ENCODE results near the gene CTSA.
"Not testable (repeated sequence)": the region's sequence is repeated elsewhere in the genome, so short reads cannot be mapped to it uniquely, and the experiment has no call there.

The CTSA gene

DNA sequence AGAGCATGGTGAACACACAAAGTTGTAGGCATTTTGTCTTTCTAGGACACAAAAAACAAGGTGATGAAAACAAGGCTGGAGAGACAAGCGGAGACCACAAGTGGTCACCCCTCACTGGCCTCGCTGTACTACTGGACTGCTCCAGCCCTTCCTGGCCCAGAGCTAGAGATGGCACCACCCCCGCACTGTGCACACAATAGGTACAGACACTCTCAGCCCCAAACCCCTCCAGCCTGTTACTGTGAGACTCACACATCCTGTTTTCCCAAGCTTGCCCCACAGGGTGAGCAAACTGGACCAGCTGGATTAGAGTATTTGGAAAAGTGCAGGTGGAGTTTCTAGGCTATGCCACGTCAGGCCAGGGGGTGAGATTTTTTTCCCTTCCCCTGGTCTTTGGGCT, 18.5 kb upstream of the CTSA start:
- Histone ChIP-seq H3K27me3 (ENCODE audit: insufficient read depth, low read length) (no peaks in the 10 kb centered on the region), H3K9ac (ENCODE audit: low read length) (no peak overlapping the region), H3K9me3 (ENCODE audit: low read length) (no peaks in the 10 kb centered on the region), H3K36me3 (ENCODE audit: insufficient read depth, low read length) (peaks cover 14% of the 10 kb centered on the region; the same call in 1 of the 2 replicates), H3K9me2 (ENCODE audit: low read depth, low read length) (no peaks in the 10 kb centered on the region), H3K4me1 (ENCODE audit: insufficient read depth, low read length, severe bottlenecking) (no peaks in the 10 kb centered on the region), H3K27ac (ENCODE audit: low read depth, low read length, poor library complexity, severe bottlenecking) (no peak overlapping the region), H3F3A (ENCODE audit: insufficient read depth, low read length) (no peaks in the 10 kb centered on the region), H3K4me3 (ENCODE audit: low read depth, low read length, poor library complexity, severe bottlenecking) (no peak overlapping the region), H2AFZ (ENCODE audit: low read length) (no peak overlapping the region), H3K4me2 (ENCODE audit: low read length) (no peak overlapping the region), H3K79me2 (ENCODE audit: insufficient read depth, low read length) (no peaks in the 10 kb centered on the region), H4K20me1 (ENCODE audit: insufficient read depth, low read length) (no peaks in the 10 kb centered on the region)
- TF ChIP-seq, protein P1, sequence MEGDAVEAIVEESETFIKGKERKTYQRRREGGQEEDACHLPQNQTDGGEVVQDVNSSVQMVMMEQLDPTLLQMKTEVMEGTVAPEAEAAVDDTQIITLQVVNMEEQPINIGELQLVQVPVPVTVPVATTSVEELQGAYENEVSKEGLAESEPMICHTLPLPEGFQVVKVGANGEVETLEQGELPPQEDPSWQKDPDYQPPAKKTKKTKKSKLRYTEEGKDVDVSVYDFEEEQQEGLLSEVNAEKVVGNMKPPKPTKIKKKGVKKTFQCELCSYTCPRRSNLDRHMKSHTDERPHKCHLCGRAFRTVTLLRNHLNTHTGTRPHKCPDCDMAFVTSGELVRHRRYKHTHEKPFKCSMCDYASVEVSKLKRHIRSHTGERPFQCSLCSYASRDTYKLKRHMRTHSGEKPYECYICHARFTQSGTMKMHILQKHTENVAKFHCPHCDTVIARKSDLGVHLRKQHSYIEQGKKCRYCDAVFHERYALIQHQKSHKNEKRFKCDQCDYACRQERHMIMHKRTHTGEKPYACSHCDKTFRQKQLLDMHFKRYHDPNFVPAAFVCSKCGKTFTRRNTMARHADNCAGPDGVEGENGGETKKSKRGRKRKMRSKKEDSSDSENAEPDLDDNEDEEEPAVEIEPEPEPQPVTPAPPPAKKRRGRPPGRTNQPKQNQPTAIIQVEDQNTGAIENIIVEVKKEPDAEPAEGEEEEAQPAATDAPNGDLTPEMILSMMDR (IDR thresholded peaks at IDR 0.05; ENCODE audit: low read length), result no peak
- no peak for TF ChIP-seq EZH2 (IDR thresholded peaks at IDR 0.05; ENCODE audit: borderline replicate concordance, low read length)

DNA sequence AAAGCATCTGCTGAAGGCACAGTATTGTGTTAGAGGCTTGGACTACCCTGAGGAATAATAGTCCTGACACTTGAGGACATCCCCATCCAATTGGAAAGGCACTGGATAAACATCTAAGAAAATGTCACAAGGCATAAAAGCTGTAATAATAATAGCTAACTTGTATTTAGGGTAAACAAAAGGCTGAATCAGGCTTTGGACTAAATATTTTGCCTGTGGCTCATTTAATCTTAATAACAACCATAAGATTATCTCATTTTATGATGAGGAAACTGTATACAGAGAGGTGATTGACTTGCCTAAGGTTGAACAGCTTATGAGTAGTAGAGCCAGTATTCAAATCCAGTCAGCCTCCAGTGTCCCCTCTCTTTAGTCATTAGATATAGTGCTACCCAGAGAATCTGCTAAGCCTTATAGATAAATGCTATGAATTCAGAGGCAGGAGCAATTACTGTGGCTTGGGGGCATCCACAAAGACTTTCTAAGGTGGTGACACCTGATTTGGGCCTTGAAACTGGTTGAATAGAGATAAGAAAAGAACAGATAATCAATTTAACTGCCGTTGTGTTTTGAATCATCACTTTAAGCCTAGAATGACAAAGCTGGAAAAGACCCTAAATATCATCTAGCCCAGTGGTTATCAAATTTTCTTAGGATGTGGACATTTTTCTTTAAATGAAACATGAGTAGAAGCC, 17.6 kb upstream of the CTSA start:
- Histone ChIP-seq H3K9ac (ENCODE audit: low read length) (no peak overlapping the region), H3K9me3 (ENCODE audit: low read length) (no peaks in the 10 kb centered on the region), H3K27ac (ENCODE audit: low read depth, low read length, poor library complexity, severe bottlenecking) (no peak overlapping the region), H3K4me2 (ENCODE audit: low read length) (no peak overlapping the region), H3K79me2 (ENCODE audit: insufficient read depth, low read length) (no peaks in the 10 kb centered on the region), H3K36me3 (ENCODE audit: insufficient read depth, low read length) (peaks cover 23% of the 10 kb centered on the region; the same call in 1 of the 2 replicates), H3K9me2 (ENCODE audit: low read depth, low read length) (no peaks in the 10 kb centered on the region), H2AFZ (ENCODE audit: low read length) (no peak overlapping the region), H3K4me1 (ENCODE audit: insufficient read depth, low read length, severe bottlenecking) (no peaks in the 10 kb centered on the region), H4K20me1 (ENCODE audit: insufficient read depth, low read length) (no peaks in the 10 kb centered on the region), H3K4me3 (ENCODE audit: low read depth, low read length, poor library complexity, severe bottlenecking) (no peak overlapping the region), H3K27me3 (ENCODE audit: insufficient read depth, low read length) (no peaks in the 10 kb centered on the region), H3F3A (ENCODE audit: insufficient read depth, low read length) (no peaks in the 10 kb centered on the region)
- TF ChIP-seq, protein P1 (IDR thresholded peaks at IDR 0.05; ENCODE audit: low read length), result no peak
- no peak for TF ChIP-seq EZH2 (IDR thresholded peaks at IDR 0.05; ENCODE audit: borderline replicate concordance, low read length)

GRCh38 chr20:45874104-45874481, 17.0 kb upstream of the CTSA start:
- not testable (repeated sequence) for H3K4me1 ChIP-seq (ENCODE audit: insufficient read depth, low read length, severe bottlenecking); H2AFZ ChIP-seq (ENCODE audit: low read length); H3F3A ChIP-seq (ENCODE audit: insufficient read depth, low read length); H3K9ac ChIP-seq (ENCODE audit: low read length); H3K9me3 ChIP-seq (ENCODE audit: low read length); H3K4me3 ChIP-seq (ENCODE audit: low read depth, low read length, poor library complexity, severe bottlenecking); H3K9me2 ChIP-seq (ENCODE audit: low read depth, low read length); H4K20me1 ChIP-seq (ENCODE audit: insufficient read depth, low read length); H3K27me3 ChIP-seq (ENCODE audit: insufficient read depth, low read length); H3K79me2 ChIP-seq (ENCODE audit: insufficient read depth, low read length); H3K4me2 ChIP-seq (ENCODE audit: low read length); H3K27ac ChIP-seq (ENCODE audit: low read depth, low read length, poor library complexity, severe bottlenecking)
- peaks cover 23% of the 10 kb centered on the region; the same call in 1 of the 2 replicates for H3K36me3 ChIP-seq (ENCODE audit: insufficient read depth, low read length)

- H4K20me1 ChIP-seq (ENCODE audit: insufficient read depth, low read length), result no peaks in the 10 kb centered on the region
- no peak overlapping the region for H3K4me2 ChIP-seq (ENCODE audit: low read length)
Observed at GRCh38 chr20:45874576-45874975, 16.6 kb upstream of the CTSA start.

More at GRCh38 chr20:45874576-45874975, 16.6 kb upstream of the CTSA start:
- Histone ChIP-seq H2AFZ (ENCODE audit: low read length) (no peak overlapping the region), H3K36me3 (ENCODE audit: insufficient read depth, low read length) (peaks cover 23% of the 10 kb centered on the region; the same call in 1 of the 2 replicates), H3F3A (ENCODE audit: insufficient read depth, low read length) (no peaks in the 10 kb centered on the region), H3K9me2 (ENCODE audit: low read depth, low read length) (no peaks in the 10 kb centered on the region), H3K9ac (ENCODE audit: low read length) (no peak overlapping the region), H3K9me3 (ENCODE audit: low read length) (no peaks in the 10 kb centered on the region), H3K27me3 (ENCODE audit: insufficient read depth, low read length) (no peaks in the 10 kb centered on the region), H3K79me2 (ENCODE audit: insufficient read depth, low read length) (no peaks in the 10 kb centered on the region), H3K4me3 (ENCODE audit: low read depth, low read length, poor library complexity, severe bottlenecking) (no peak overlapping the region), H3K27ac (ENCODE audit: low read depth, low read length, poor library complexity, severe bottlenecking) (no peak overlapping the region), H3K4me1 (ENCODE audit: insufficient read depth, low read length, severe bottlenecking) (no peaks in the 10 kb centered on the region)
- TF ChIP-seq EZH2 (IDR thresholded peaks at IDR 0.05; ENCODE audit: borderline replicate concordance, low read length), result no peak
- TF ChIP-seq, protein P1 (IDR thresholded peaks at IDR 0.05; ENCODE audit: low read length), result no peak

Measured in OCI-LY1 (cell line).